Erythroblast (primary cell): Measurements from ENCODE around the gene ARV1.

Source experiments
- DNase-seq, 2 experiments: peaks; one replicate each; lab custom pipeline; 2025; lab: John Stamatoyannopoulos, UW
- GATA1 ChIP-seq: IDR thresholded peaks from 2 replicates; pipeline ENCODE4 v1.6.1; 2011; ENCODE audit warnings: low read depth, mild to moderate bottlenecking, control low read depth, low read length, moderate library complexity
- POLR2A ChIP-seq: IDR thresholded peaks from 2 replicates; pipeline ENCODE4 v1.6.1; 2011; ENCODE audit warnings: mild to moderate bottlenecking, low read length

Gene ARV1

DNA sequence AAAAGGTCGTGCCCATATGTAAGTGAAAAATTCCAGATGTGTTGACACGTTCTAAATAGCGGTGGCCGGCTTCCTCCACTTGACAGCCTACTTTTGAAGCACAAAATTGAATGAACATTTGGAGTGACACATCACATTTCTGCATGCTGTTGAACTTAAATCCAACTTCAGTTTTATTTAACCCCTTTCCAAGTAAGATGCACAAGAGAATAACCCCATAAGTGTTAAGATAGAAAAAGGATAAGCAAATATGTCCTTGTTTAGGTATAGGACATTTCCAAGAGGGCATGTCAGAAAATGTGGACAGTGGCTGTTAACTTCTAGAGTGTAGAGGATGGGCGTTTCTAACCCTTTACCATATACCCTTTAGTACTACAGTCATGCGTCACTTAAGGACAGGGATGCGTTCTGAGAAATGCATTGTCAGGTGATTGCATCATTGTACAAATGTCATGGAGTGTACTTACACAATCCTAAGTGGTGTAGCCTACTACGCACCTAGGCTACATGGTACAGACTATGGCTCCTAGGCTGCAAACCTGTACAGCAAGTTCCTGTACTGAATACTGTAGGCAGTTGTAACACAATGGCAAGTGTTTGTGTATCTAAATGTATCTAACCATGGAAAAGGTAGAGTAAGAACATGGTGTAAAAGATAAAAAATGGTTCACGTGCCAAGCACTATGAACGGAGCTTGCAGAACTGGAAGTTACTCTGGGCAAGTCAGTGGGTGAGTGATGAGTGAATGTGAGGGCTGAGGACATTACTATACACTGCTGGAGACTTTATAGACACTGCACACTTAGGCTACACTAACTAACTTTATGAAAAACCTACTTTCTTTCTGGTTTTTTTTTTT lies 70.5 kb downstream of the ARV1 start:
- TF ChIP-seq POLR2A (no peak), GATA1 (no peak)
- DNase-seq, result peak; percentile 63 to 69
